Kidney (tissue), 14 donors: ENCODE measurements around the gene SAP30L. TPM values are rescaled to one million over a fixed set of nuclear protein-coding genes. Genes with fewer than 3 reads are reported as not detected.

Experiments
- DNase-seq, 5 donors: peaks; one replicate each; pipeline ENCODE4 v3.0.0-alpha.2; 2013 to 2020
- FAIRE-seq: peaks from 2 replicates; lab custom pipeline; 2012; peaks lifted over from hg19 to GRCh38; lab: Jason Lieb, UNC
- H3K27ac ChIP-seq, 2 donors: one replicate each; pipeline ENCODE4 v1.7.0; 2013; ENCODE audit warnings: low read depth in 2 of 2, low read length in 2 of 2, inconsistent platforms in 1 of 2
- H3K27me3 ChIP-seq: one replicate; pipeline ENCODE4 v1.7.1; 2013; ENCODE audit warnings: low read length, inconsistent platforms; ENCODE audit not compliant: control insufficient read depth, insufficient read depth
- H3K36me3 ChIP-seq, 3 donors: one replicate each; pipeline versions ENCODE4 v1.7.0 to v1.7.1; 2013; ENCODE audit warnings: low read length in 3 of 3, control low read depth in 1 of 3, inconsistent platforms in 1 of 3; ENCODE audit not compliant: insufficient read depth in 3 of 3, control insufficient read depth in 2 of 3
- H3K4me1 ChIP-seq, 3 donors: one replicate each; pipeline versions ENCODE4 v1.7.0 to v1.7.1; 2013; ENCODE audit warnings: low read length in 3 of 3, inconsistent platforms in 1 of 3, low read depth in 1 of 3; ENCODE audit not compliant: control insufficient read depth in 2 of 3, insufficient read depth in 2 of 3
- H3K4me3 ChIP-seq, 3 donors: one replicate each; pipeline versions ENCODE4 v1.7.0 to v1.8.1; 2013; ENCODE audit warnings: low read length in 3 of 3, control low read depth in 1 of 3, inconsistent platforms in 1 of 3
- H3K9ac ChIP-seq, 3 donors: one replicate each; pipeline versions ENCODE4 v1.7.0 to v1.7.1; 2013; ENCODE audit warnings: low read length in 3 of 3, control low read depth in 1 of 3, inconsistent platforms in 1 of 3
- H3K9me3 ChIP-seq, 3 donors: one replicate each; pipeline versions ENCODE4 v1.7.0 to v1.7.1; 2013; ENCODE audit warnings: low read length in 3 of 3, control low read depth in 1 of 3, inconsistent platforms in 1 of 3; ENCODE audit not compliant: control insufficient read depth in 2 of 3, insufficient read depth in 1 of 3
- intact Hi-C: fragments of 100-400 bp; cut with DNase I; formaldehyde crosslinking; loops from one replicate; pipeline ENCODE4 v1.11.1; 2022
- polyA plus RNA-seq: library from polyadenylated mRNA; stranded (reverse); fragments of 350-450 nt; fragmentation: Illumina TruSeq; extraction: RNeasy Lipid Tissue Mini Kit (QIAGEN cat#74804); gene quantifications from one replicate; pipeline ENCODE4 v1.2.3, GENCODE V29; 2014; ENCODE audit warnings: low read depth, low replicate concordance; ENCODE audit not compliant: insufficient read depth
- total RNA-seq: library from RNA; stranded (reverse); fragmentation: NEBNext Ultra II Directional; extraction: Animal tissue kit (Norgen Biotek cat#: 25700); gene quantifications from one replicate; pipeline ENCODE4 v1.2.1, GENCODE V29; 2021
- TF ChIP-seq, protein P1 (sequence below): IDR thresholded peaks from 3 replicates; pipeline ENCODE4 v1.5.1; 2012; ENCODE audit warnings: mild to moderate bottlenecking, moderate library complexity, borderline replicate concordance; ENCODE audit not compliant: insufficient read depth; ENCODE audit errors: extremely low read depth
- donor health status: control.
- donor health status: control.
- donor health status: control.
- donor health status: control.
- donor health status: control.
- donor health status: DM: yes; HTN: yes; CAD: no.
- donor health status: Normal renal cell carcinoma (clear cell type).

SAP30L gene
- total and polyA plus RNA-seq, 2 donors from 2014 or later: 30.7 to 33.0 TPM

DNA sequence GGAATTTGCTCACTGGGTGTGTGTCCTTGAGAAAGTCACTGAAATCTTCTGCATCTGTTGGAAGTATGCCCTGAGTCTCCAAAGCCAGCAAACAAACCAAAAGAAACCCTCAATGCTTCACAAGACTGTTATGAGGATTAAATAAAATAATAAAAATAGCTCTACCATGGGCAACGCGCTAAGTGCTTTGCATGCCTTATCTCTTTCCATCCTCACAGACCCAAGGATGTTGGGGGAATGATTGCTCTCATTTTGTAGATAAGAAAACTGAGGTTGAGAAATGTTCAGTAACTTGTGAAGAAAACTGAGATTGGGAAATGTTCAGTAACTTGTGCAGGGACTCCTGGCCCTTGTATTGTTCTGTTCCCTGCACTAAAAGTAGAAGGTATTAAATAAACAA, 24.3 kb downstream of the SAP30L start:
- H3K27ac ChIP-seq: no peak overlapping the region
- TF ChIP-seq, protein P1, sequence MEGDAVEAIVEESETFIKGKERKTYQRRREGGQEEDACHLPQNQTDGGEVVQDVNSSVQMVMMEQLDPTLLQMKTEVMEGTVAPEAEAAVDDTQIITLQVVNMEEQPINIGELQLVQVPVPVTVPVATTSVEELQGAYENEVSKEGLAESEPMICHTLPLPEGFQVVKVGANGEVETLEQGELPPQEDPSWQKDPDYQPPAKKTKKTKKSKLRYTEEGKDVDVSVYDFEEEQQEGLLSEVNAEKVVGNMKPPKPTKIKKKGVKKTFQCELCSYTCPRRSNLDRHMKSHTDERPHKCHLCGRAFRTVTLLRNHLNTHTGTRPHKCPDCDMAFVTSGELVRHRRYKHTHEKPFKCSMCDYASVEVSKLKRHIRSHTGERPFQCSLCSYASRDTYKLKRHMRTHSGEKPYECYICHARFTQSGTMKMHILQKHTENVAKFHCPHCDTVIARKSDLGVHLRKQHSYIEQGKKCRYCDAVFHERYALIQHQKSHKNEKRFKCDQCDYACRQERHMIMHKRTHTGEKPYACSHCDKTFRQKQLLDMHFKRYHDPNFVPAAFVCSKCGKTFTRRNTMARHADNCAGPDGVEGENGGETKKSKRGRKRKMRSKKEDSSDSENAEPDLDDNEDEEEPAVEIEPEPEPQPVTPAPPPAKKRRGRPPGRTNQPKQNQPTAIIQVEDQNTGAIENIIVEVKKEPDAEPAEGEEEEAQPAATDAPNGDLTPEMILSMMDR: no peak
- intact Hi-C loops: no loop called here
- H3K36me3 ChIP-seq: no peaks in the 10 kb centered on the region
- no peaks in the 10 kb centered on the region for H3K9me3 ChIP-seq
- no peak for FAIRE-seq
- H3K27me3 ChIP-seq: peaks cover 52% of the 10 kb centered on the region
- no peak for DNase-seq
- H3K9ac ChIP-seq: no peak overlapping the region
- peaks cover 0 to 6% (median 0%) of the 10 kb centered on the region in 3 donors for H3K4me1 ChIP-seq
- H3K4me3 ChIP-seq: no peak overlapping the region

DNA sequence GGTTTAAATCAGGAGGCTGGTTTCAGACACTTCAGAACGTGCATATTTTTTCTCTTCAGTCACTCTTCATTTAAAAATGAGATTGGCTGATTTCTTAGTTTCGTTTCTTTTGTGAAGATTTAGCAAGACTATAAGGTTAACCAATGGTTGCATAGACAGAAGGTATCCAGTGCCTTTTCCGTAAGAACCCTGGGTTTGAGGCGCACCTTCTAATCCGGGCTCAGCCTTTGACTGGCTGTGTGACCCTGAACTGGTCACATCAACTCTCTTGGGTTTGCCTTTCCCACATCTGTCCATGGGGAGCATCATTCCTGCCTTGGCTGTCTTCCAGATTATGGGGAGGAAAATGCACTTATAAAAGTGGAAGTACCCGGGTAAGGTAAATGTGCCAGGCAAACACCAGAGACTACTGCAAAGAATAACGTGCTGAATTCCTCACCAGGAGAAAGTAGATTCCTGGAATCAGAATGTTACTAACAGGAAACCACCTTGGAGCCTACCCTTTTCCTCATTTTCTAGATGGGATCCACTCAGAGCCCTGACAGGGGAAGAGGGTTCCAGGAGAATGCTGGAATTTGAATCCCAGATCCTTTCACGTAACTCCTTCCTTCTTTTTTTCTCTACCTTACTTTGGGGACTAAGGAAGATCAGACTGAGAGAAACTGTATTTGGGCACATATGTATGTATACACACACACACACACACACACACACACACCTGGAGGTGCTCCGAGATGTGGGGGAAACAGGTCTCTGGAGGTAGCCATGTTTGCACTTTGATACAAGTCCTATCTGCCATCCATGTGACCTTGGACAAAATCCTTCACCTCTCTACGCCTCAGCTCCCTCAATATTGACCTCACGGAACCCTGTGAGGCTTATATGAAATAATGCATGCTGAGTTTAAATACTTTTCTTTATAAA, 25.4 kb downstream of the SAP30L start:
- intact Hi-C loops: no loop called here
- no peak overlapping the region for H3K4me3 ChIP-seq
- H3K27ac ChIP-seq: no peak overlapping the region
- no peaks in the 10 kb centered on the region for H3K36me3 ChIP-seq
- no peak overlapping the region for H3K9ac ChIP-seq
- DNase-seq: peak in 1 of 5 donors; percentile 22
- peaks cover 58% of the 10 kb centered on the region for H3K27me3 ChIP-seq
- no peak for FAIRE-seq
- no peaks in the 10 kb centered on the region for H3K9me3 ChIP-seq
- H3K4me1 ChIP-seq: peaks cover 0 to 6% (median 0%) of the 10 kb centered on the region in 3 donors
- TF ChIP-seq, protein P1: no peak

DNA sequence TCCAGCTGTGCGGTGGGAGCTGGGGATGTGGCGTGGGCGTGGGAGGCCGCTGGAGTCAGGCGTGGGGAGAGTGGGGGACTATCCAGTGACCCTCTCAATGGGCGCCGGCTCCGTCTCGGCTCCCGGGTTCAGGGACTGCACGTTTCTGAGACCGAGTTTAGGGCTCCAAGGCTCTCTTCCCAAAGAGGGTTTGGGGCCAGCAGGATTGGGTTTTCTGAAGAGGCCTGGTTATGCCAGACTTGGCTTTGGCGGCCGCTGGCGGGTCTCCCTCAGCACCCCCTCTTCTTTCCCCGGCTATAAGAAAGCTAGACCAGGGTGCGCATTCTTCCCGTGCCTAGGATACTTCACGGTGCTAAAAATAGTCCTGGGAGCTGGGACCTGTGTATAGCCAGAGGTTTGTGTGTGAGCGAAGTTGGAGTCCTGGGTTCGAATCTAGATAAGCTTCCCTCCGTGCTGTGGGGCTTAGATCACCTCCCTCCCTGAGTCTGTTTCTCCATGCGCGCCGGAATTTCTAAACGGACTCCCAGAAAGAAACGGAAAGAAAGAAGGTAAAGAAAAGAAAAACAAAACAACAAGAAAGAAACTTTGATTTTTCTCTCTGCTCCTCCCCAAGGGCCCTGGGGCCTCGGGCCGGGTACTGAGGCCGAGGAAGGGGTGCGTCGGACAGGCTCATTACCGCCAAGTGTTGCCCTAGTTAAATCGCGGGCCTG, 27.2 kb downstream of the SAP30L start:
- H3K9me3 ChIP-seq: no peaks in the 10 kb centered on the region
- H3K9ac ChIP-seq: no peak overlapping the region
- H3K4me1 ChIP-seq: peaks cover 0 to 16% (median 4%) of the 10 kb centered on the region in 3 donors
- FAIRE-seq (no peak), DNase-seq (peak in 1 of 5 donors; percentile 46)
- H3K27ac ChIP-seq: no peak overlapping the region
- intact Hi-C loops: no loop called here
- TF ChIP-seq, protein P1: no peak
- no peak overlapping the region for H3K4me3 ChIP-seq
- peaks cover 73% of the 10 kb centered on the region for H3K27me3 ChIP-seq
- H3K36me3 ChIP-seq: no peaks in the 10 kb centered on the region
